Hematopoietic multipotent progenitor cell treated with erythropoietin and hydrocortisone succinate and interleukin-3 and kit ligand, for 8 days (in vitro differentiated cells): ENCODE measurements around the gene IDH2.

Experiments used
- DNase-seq: peaks from one replicate; pipeline ENCODE4 v3.0.0-alpha.2; 2015

IDH2 gene

GRCh38 chr15:90062462-90062932 is 39.8 kb downstream of the IDH2 start:
- DNase-seq, result no peak

DNA sequence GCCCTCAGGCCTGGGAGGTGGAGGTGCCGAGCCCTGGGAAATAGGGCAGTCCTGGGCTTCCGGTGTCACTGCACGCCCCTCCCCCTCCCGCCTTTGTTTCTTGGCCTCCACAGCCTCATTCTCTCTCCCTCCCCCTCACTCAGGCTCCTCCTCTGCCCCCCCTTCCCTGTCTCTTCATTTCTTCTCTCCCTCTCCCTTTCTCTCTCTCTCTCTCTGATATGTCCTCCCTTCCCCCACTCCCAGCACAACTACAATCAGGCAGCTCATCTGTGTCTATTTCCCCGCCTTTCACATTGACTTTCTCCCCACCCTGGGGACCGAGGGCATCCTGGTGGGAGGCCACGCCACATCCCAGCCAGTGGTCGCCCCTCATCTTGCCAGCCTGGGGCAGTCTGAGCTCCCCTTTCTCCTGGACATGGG is 40.2 kb downstream of the IDH2 start:
- peak; percentile 38 for DNase-seq

GRCh38 chr15:90060797-90061196 is 41.5 kb downstream of the IDH2 start:
- no peak for DNase-seq

GRCh38 chr15:90059208-90059985 is 42.9 kb downstream of the IDH2 start:
- DNase-seq, result peak; percentile 57

DNA sequence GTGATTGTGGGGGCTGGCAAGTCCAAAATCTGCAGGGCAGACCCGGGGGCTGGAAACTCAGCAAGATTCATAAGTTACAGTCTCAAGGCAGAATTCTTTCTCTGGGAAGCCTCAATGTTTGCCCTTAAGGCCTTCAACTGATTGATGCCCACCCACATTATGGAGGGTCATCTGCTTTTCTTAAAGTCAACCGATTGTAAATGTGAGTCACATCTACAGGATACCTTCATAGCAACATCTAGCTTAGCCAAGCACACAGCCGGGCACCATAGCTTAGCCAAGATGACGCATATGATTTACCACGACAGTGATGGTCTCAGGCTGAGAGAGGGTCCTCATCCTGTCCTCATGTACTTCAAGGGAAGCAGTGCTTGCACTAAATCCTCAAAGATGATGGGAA is 43.5 kb downstream of the IDH2 start:
- DNase-seq, result no peak

DNA sequence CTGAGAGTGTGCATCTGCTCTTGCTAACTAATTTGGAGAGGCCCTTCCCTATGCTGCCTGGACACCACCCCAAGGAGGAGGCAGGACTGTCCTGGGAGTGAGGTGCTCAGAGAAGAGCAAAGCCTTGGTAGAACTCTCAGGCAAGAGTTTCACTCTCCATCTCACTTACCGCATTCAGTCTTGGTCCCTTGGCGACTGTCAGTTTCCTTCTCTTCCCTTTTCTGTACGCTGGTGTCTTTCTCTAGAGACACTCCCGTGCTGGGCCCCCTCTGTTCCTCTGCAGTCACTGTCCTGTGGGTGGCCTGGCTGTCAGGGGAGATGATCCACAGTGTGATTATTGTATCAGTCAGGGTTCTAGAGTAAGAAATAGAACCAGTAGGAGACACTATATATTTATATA is 44.0 kb downstream of the IDH2 start:
- DNase-seq, result no peak

DNA sequence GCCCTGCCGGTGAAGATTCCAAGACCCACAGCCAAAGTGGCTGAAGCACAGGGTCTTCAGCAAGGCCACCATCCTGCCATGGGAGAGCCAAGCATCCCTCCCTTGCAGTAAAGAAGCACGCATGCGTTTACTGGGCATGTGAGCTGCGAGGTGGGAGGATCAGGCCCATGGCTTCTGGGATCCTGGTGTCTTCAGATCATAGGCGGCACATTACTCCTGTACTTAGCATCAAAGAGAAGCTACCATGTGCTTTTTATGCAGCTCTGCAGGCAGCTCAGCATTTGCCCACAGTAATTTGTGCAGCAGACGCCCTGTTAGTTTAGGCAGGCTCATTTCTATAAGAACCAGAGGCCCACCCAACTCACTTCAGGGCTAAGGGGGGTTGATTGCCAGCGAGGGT is 45.7 kb downstream of the IDH2 start:
- no peak for DNase-seq

DNA sequence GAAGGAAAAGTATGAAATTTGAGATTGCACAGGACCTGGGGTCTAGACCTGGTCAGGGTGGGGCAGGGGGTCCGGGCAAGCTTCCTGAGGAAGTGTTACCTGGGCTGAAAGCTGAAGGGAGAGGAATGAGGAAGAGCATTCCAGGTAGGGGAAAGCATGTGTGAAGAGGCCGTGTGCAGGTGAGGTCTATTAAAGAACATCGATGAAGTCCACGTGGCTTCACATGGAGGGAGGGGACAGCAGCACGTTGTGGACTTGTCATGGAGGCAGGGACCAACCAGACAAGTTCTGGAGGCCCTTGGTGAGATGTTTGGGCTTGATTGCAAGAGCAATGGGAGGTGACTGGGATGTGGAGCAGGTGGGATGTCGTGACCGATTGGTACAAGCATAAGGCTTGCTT is 47.1 kb downstream of the IDH2 start:
- DNase-seq, result no peak

- no peak for DNase-seq
Observed at GRCh38 chr15:90054618-90055097, 47.6 kb downstream of the IDH2 start.

- DNase-seq, result no peak
Observed at GRCh38 chr15:90053685-90054466, 48.4 kb downstream of the IDH2 start.

GRCh38 chr15:90051874-90052273 is 50.4 kb downstream of the IDH2 start:
- no peak for DNase-seq

DNA sequence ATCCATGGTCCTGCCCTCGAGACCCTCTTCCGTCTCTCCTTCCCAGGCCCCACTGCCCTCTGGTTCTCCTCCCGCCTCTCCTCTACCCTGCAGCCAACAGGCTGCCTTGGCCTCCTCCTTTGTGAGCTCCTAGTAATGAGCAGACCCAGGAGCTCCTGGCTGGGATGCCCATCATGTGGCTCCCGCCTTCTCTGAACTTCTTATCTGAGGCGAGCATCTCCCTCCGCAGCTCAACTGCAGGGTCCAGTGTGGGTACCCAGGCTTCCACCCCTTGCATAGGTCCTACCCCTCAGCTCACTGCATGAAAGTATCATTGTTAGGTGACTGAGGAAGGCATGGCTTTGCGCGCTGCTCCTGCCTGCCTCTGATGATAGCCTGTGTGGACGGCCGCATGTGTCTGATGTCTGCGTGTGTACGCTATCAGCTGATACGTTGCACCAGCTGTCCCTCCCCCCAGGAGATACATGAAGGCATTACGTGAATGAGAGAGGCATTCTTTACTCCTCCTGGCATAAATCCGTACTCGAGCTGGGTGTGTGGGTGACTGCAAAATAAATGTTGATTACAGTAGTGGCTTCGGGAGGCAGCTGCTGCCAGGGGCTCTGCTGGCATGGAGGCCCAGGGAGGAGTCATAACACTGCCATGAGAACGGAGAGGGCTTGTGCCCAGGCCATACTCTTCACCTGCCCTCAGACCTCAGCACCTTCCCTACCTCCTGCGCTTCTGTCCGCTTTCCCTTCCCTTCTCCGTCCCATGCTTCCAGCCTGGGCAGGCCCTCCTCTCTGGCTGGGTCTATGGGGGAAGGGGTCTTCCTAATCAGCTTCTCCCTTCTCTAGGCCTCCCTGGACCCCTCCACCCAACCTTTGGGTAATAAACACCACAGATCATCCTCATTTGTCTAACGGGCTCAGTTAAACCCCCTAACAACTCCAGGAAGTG is 52.3 kb downstream of the IDH2 start:
- DNase-seq, result peak; percentile 51

GRCh38 chr15:90049030-90049429 is 53.2 kb downstream of the IDH2 start:
- DNase-seq, result no peak

- DNase-seq, result no peak
Observed at GRCh38 chr15:90047956-90048575, 54.2 kb downstream of the IDH2 start.

DNA sequence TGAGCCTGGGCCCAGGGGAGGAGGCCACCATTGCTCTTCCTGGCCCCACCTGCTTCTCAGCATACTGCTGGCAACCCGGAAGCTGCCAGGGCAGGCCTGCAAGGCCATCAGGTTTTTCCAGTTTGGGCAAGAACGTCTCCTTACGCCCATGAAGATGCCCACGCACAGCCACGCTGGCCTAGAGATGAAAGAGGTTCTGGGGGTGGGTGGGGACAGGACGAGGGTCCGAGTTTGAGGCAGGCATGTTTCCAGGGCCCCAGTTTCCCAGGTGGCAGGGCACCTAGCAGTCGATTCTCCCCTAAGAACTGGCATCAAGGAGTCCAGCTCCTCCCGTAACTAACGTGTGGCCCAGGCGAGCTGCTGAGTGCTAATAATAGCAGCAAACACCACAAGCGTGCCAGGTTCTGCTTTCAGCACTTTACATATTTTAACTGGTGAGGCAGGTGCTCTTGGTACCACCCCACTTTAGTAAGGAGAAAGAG is 55.3 kb downstream of the IDH2 start:
- no peak for DNase-seq

GRCh38 chr15:90046289-90046688 is 56.0 kb downstream of the IDH2 start:
- no peak for DNase-seq

- no peak for DNase-seq
Observed at GRCh38 chr15:90044916-90045371, 57.3 kb downstream of the IDH2 start.

DNA sequence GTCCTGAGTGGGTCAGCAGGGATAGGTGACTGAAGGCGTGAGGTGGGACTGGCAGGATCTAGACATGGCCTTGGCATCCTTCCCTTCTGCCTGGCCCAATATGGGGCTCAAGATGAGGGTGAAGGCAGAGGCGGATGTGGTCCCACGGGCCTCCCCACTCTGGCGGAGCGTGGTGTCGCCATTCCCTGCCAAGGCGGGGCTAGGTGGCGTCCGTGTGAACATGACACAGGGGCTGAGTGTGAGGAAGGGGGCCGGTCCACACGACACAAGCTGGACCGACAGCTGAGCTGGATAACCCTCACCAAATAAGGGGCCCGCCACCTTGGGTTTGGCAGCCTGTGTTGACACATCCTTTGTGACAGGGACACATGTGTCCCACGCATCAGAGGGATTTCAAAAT is 58.1 kb downstream of the IDH2 start:
- no peak for DNase-seq

- DNase-seq, result no peak
Observed at GRCh38 chr15:90043530-90044010, 58.7 kb downstream of the IDH2 start.

- DNase-seq, result no peak
Observed at GRCh38 chr15:90042766-90043529, 59.3 kb downstream of the IDH2 start.

- DNase-seq, result no peak
Observed at GRCh38 chr15:90042356-90042755, 59.9 kb downstream of the IDH2 start.
